ENCODE results near the gene EVPL. TPM values are rescaled to one million over a fixed set of nuclear protein-coding genes. Genes with fewer than 3 reads are reported as not detected.
"Not testable (repeated sequence)": the region's sequence is repeated elsewhere in the genome, so short reads cannot be mapped to it uniquely, and the experiment has no call there.

The EVPL gene
- total RNA-seq, 1 donor from 2014 or later, result 0.16 TPM

DNA sequence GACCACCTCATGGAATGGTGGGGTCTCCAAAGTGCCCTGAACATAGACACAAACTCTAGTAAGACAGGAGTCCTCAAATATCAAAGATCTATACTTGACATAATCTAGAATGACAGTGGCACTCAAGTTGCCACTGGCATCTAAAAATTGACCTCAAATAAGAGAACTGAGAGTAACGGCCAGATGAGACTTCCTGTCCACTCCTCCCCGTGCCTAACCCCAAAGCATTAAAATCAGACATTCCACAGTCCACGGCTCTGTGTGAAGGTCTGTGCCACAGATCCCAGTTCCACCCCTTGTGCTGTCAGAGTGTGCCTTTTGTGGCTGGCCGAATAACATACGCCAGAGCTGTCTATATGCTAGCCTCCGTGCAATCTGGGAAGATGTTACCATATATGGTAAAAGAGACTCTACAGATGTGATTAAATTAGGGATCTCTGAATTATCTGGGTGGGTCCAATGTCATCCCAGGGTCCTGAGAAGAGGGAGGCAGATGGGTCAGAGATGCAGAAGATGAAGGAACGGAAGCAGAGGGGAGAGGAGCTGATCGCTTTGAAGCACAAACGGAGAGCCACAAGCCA, 21.0 kb upstream of the EVPL start:
- intact Hi-C loops (cut with micrococcal nuclease), result no loop called here

- intact Hi-C loops (cut with micrococcal nuclease), result no loop called here
These were observed 19.0 kb upstream of the EVPL start for GRCh38 chr17:76046064-76046463.

DNA sequence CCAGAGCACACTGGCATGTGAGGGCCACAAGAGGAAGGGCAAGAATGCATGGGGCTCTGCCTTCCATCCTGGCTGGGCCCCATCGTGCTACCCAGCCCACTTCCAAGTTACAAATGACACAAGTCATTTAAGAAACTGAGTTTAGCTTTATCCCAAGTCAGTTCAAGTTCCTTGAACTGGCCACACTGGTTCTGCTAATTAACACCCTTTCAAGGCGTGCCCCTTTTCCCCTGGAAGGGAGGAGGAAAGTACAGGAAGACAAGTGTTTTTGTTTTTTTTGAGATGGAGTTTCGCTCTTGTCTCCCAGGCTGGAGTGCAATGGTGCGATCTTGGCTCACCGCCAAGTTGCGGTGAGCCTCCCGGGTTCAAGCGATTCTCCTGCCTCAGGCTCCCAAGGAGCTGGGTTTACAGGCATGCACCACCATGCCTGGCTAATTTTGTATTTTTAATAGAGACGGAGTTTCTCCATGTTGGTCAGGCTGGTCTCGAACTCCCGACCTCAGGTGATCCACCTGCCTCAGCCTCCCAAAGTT, 17.4 kb upstream of the EVPL start:
- intact Hi-C loops (cut with micrococcal nuclease), result not testable (repeated sequence)

DNA sequence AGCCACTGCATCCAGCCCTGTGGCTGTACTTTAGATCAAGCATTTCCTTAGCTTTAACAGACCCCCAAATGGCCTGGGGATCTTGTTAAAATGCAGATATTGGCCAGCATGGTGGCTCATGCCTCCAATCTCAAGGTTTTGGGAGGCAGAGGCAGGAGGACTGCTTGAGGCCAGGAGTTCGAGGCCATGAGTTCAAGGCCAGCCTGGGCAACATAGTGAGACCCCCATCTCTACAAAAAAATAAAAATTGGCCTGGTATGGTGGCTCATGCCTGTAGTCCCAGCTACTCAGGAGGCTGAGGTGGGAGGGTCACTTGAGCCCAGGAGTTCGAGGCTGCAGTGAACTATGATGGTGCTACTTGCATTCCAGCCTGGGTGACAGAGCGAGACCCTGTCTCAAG, 15.8 kb upstream of the EVPL start:
- intact Hi-C loops (cut with micrococcal nuclease), result not testable (repeated sequence)

- intact Hi-C loops (cut with micrococcal nuclease), result no loop called here
These were observed 13.3 kb upstream of the EVPL start for GRCh38 chr17:76040376-76040775.

- intact Hi-C loops (cut with micrococcal nuclease), result no loop called here
These were observed 12.0 kb upstream of the EVPL start for GRCh38 chr17:76039121-76039520.

- intact Hi-C loops (cut with micrococcal nuclease), result no loop called here
These were observed 10.9 kb upstream of the EVPL start for GRCh38 chr17:76038050-76038449.

DNA sequence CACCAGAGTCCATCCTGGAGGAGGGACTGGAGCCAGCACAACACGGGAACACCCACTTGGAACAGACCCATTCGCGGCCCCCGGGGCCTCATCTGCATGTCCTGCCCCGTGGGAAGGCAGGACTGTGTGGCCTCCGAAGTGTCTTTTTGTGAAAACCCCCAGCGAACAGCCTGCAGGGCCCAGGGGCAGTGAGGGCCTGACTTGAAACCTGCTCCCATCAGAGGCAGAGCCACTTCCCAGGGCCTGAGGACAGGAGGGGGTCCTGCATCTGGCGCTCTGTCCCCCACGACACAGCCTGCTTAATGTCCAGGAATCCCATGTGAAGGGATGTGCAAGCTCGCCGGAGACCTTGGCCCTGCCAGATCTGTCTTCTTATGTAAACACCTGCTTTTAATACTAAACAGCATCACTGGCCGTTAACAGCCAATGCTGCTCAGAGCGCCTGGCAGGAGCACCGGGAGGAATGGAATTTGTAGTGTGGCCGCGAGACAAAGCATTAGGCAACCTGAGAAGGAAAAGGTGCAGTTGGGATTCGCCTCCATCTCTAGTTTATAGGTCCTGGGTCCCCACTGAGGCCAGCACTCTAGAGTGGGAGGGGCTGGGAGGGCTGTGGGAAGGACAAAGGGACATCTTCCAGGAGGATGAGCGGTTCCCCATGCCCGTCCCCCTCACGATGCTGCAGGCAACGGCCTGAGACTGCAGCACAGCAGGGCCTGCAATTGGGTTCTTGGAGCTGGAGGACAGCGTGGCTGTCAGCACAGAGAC, 9.6 kb upstream of the EVPL start:
- intact Hi-C loops (cut with micrococcal nuclease), result no loop called here

GRCh38 chr17:76034428-76035350, 7.6 kb upstream of the EVPL start:
- intact Hi-C loops (cut with micrococcal nuclease), result no loop called here

DNA sequence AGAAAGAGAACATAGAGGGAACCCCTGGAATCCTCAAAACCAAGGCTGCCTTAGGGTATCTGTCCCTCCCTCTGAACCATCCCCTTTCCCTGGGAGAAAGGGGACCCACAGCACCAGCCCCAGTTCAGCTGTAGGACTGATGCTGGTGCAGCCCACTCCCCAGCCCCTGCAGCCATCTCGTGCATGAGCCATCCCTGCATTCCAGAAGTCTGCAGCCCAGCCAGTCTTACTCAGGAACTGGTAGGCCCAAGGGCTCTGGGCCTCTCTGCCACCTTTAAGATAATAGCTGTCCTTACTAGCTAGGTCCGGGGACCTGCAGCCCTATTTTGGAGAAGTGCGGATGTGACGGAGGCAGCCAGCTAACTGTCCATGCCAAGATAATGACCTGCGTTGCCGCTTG, 6.0 kb upstream of the EVPL start:
- intact Hi-C loops (cut with micrococcal nuclease), result no loop called here

DNA sequence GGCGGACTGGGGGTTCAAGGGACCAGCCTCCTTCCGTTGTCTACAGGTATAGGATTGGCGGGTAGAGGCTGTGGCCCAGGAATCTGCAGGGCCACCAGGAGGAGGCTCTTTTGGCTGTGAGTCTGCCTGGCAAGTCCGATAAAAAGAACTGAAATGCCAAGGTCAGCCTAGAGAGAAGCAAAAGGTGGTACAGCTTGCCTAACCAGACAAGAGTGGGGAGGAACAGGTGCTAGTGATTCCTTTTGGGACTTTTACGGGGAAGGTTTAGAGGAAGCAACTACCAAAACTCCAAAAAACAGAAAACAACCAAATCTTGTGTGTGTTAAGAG, 5.6 kb upstream of the EVPL start:
- intact Hi-C loops (cut with micrococcal nuclease), result no loop called here

DNA sequence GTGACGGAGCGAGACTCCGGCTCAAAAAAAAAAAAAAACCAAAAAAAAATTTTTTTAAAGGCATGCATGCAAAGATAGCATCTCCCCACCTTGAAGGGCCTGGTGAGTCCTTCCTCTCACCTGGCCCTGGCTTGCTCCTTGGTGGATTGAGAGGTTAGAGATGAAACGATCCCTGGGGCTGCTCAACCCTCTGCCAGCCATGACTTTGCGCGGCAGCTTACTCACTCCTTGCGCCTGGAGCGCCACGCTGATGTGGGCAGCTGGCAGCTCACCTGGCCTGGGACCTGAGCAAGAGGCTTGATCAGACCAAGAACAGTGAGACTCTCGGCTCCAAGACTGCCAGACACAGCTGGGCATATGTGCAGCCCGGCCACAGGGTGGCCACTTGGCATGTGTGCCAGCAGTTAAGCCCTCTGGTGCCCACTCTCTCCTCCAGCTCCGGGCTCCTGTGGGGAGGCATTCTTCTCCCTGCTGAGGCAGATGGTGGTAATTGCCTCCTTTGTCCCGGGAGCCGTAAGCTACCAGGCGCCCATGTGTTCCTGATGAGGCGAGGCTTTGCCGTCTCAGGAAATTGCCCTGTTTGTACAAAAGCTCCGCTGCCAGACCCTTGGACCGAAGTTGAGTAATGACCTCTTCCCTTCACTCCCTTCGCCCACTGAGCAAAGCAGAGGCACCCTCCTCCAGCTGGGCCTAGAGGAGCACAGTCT, 5.1 kb upstream of the EVPL start:
- intact Hi-C loops (cut with micrococcal nuclease), result no loop called here

- intact Hi-C loops (cut with micrococcal nuclease), result no loop called here
These were observed 370 bp downstream of the EVPL start for GRCh38 chr17:76026714-76027158.

- intact Hi-C loops (cut with micrococcal nuclease), result no loop called here
These were observed 1.8 kb downstream of the EVPL start for GRCh38 chr17:76025294-76025693.

GRCh38 chr17:76024353-76024752, 2.8 kb downstream of the EVPL start:
- intact Hi-C loops (cut with micrococcal nuclease), result no loop called here

GRCh38 chr17:76023900-76024237, 3.2 kb downstream of the EVPL start:
- intact Hi-C loops (cut with micrococcal nuclease), result no loop called here

GRCh38 chr17:76022973-76023899, 3.9 kb downstream of the EVPL start:
- intact Hi-C loops (cut with micrococcal nuclease), result no loop called here

- intact Hi-C loops (cut with micrococcal nuclease), result no loop called here
These were observed 4.8 kb downstream of the EVPL start for GRCh38 chr17:76022285-76022684.

DNA sequence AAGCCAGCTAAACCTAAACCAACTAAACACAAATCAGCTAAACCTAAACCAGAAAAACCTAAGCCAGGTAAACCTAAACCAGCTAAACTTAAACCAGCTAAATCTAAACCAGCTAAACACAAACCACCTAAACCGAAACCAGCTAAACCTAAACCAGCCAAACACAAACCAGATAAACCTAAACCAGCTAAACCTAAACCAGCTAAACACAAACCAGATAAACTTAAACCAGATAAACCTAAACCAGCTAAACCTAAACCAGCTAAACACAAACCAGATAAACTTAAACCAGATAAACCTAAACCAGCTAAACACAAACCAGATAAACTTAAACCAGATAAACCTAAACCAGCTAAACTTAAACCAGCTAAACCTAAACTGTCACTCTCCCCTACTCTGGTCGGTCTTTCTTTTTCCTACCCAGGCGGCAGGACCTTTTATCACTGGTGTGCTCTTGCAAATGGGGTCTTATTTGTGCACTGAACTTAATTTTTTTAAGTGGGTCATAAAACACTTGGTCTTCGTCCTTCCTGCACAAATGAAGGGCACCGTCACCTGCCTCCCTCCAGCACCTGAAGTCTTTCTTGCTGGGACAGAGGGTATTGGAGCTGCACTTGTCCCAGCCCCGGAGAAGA, 7.2 kb downstream of the EVPL start:
- intact Hi-C loops (cut with micrococcal nuclease), result no loop called here

DNA sequence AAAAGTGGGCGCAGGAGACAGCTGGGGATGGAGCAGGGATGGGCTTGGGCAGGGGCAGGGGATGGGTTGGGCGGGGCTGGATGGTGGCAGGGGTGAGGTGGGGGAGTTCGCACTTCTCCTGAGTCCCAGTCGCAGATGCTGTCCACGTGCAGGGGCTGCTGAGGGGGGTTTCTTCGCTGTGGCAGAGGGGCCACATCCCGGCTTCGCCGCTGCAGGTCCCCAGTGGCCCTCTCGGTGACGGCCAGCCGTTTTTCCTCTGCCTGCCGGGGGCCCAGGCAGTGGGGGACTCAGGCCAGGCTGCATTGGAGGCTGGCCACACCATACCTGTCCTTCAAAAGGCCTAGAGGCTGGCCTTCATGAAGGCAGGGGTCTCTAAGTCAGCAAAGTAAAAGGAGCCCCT, 8.3 kb downstream of the EVPL start:
- intact Hi-C loops (cut with micrococcal nuclease), result no loop called here
